Measurements from ENCODE around the gene STC2. TPM values are rescaled to one million over a fixed set of nuclear protein-coding genes. Genes with fewer than 3 reads are reported as not detected.

STC2 gene
- total and polyA plus RNA-seq, 2 donors, result 0.48 to 0.80 TPM

Other genes with a start within 250 kb of the STC2 start
- gene BNIP1, start 183.9 kb downstream of the STC2 start, total RNA-seq, result 17.7 TPM
- 12.2 TPM for gene BNIP1, start 183.9 kb downstream of the STC2 start, polyA plus RNA-seq
- gene NKX2-5, start 93.2 kb downstream of the STC2 start, total RNA-seq, result not detected
- 0.23 TPM for gene NKX2-5, start 93.2 kb downstream of the STC2 start, polyA plus RNA-seq